WTC11 (cell line): ENCODE data around the gene MSI2.

Experiments
- CDX4 ChIP-seq: fragments of 250-450 bp; sonication (Bioruptor Pico); IDR thresholded peaks from 2 replicates; pipeline ENCODE4 v1.9.0; 2021; ENCODE audit warnings: moderate library complexity, mild to moderate bottlenecking, inconsistent platforms, borderline replicate concordance
- CREB1 ChIP-seq: sonication (generic); formaldehyde crosslinking; IDR thresholded peaks from 2 replicates; pipeline ENCODE4 v1.8.0; 2023; ENCODE audit warnings: mild to moderate bottlenecking, missing genetic modification reagents
- CTCF ChIP-seq: fragments of 200-600 bp; IDR thresholded peaks from 2 replicates; pipeline ENCODE4 v1.8.0; 2022; ENCODE audit warnings: antibody characterized with exemption
- E2F5 ChIP-seq: sonication (generic); formaldehyde crosslinking; IDR thresholded peaks from 2 replicates; pipeline ENCODE4 v1.8.1; 2022; ENCODE audit warnings: mild to moderate bottlenecking, moderate library complexity, missing genetic modification reagents
- ERG ChIP-seq: fragments of 250-450 bp; sonication (Bioruptor Pico); IDR thresholded peaks from 2 replicates; pipeline ENCODE4 v1.8.0; 2021; ENCODE audit warnings: mild to moderate bottlenecking
- JUN ChIP-seq: sonication (generic); formaldehyde crosslinking; IDR thresholded peaks from 2 replicates; pipeline ENCODE4 v1.8.0; 2023; ENCODE audit warnings: mild to moderate bottlenecking, missing genetic modification reagents
- NR3C1 ChIP-seq: sonication (generic); formaldehyde crosslinking; conservative IDR thresholded peaks from 2 replicates; pipeline ENCODE4 v1.8.1; 2023; ENCODE audit warnings: low read depth, mild to moderate bottlenecking, missing genetic modification reagents
- SMAD3 ChIP-seq: sonication (generic); formaldehyde crosslinking; IDR thresholded peaks from 2 replicates; pipeline ENCODE4 v1.8.0; 2022; ENCODE audit warnings: missing genetic modification reagents, mild to moderate bottlenecking, borderline replicate concordance
- USF2 ChIP-seq: sonication (generic); formaldehyde crosslinking; IDR thresholded peaks from 2 replicates; pipeline ENCODE4 v1.8.1; 2023; ENCODE audit warnings: mild to moderate bottlenecking, missing genetic modification reagents, moderate library complexity

- no peak for TF ChIP-seq CTCF
- TF ChIP-seq ERG (CRISPR knock-in tag) = no peak
- no peak for TF ChIP-seq USF2 (CRISPR knock-in tag)
- TF ChIP-seq CREB1 (CRISPR knock-in tag) = no peak
- TF ChIP-seq JUN (CRISPR knock-in tag) = no peak
- no peak for TF ChIP-seq CDX4
- no peak for TF ChIP-seq NR3C1 (CRISPR knock-in tag)
- no peak for TF ChIP-seq E2F5 (CRISPR knock-in tag)
- TF ChIP-seq SMAD3 (CRISPR knock-in tag) = no peak
Observed at GRCh38 chr17:57609125-57609877, 353.0 kb downstream of the MSI2 start.
